Activated CD8-positive, alpha-beta memory T cell treated with anti-CD3 and anti-CD28 coated beads, Interleukin-2, amount 50 U/mL, for 48 hours (primary cell): Measurements from ENCODE around the gene GTF3C2.

Experiments
- DNase-seq: peaks from one replicate; pipeline ENCODE4 v3.0.0-alpha.2; 2020

The GTF3C2 gene

GRCh38 chr2:27291865-27292264, 64.7 kb downstream of the GTF3C2 start:
- no peak for DNase-seq

GRCh38 chr2:27290549-27290948, 66.0 kb downstream of the GTF3C2 start:
- DNase-seq, result no peak

GRCh38 chr2:27288610-27289009, 68.0 kb downstream of the GTF3C2 start:
- no peak for DNase-seq

GRCh38 chr2:27285481-27285880, 71.1 kb downstream of the GTF3C2 start:
- DNase-seq, result no peak

- no peak for DNase-seq
Measured at GRCh38 chr2:27284996-27285395, 71.6 kb downstream of the GTF3C2 start.

GRCh38 chr2:27282892-27283291, 73.7 kb downstream of the GTF3C2 start:
- no peak for DNase-seq

GRCh38 chr2:27281855-27282559, 74.6 kb downstream of the GTF3C2 start, which contains the start of gene TRIM54:
TSS of gene TRIM54 (plus strand) at chr2:27282429. CDS start at chr2:27282732, 303 bp downstream.
- DNase-seq, result no peak

- no peak for DNase-seq
Measured at GRCh38 chr2:27281442-27281841, 75.1 kb downstream of the GTF3C2 start.

- DNase-seq, result no peak
Measured at GRCh38 chr2:27280826-27281225, 75.7 kb downstream of the GTF3C2 start.

- DNase-seq, result no peak
Measured at GRCh38 chr2:27278010-27278409, 78.6 kb downstream of the GTF3C2 start.
